Ishikawa (cell line): Measurements from ENCODE around the gene ZBTB16.

ENCODE experiments used
- CEBPB ChIP-seq: IDR thresholded peaks from 2 replicates; pipeline ENCODE4 v1.6.1; 2012
- CREB1 ChIP-seq: IDR thresholded peaks from 2 replicates; pipeline ENCODE4 v1.6.1; 2012; ENCODE audit warnings: low read depth
- EGR1 ChIP-seq: IDR thresholded peaks from 2 replicates; pipeline ENCODE4 v1.6.1; 2012
- EP300 ChIP-seq: IDR thresholded peaks from 2 replicates; pipeline ENCODE4 v1.6.1; 2012; ENCODE audit warnings: borderline replicate concordance
- FOXM1 ChIP-seq: IDR thresholded peaks from 2 replicates; pipeline ENCODE4 v1.6.1; 2012; ENCODE audit warnings: low read depth, borderline replicate concordance
- NFIC ChIP-seq: IDR thresholded peaks from 2 replicates; pipeline ENCODE4 v1.6.1; 2012
- RAD21 ChIP-seq: IDR thresholded peaks from 2 replicates; pipeline ENCODE4 v1.6.1; 2012; ENCODE audit warnings: low read depth
- TAF1 ChIP-seq: IDR thresholded peaks from 2 replicates; pipeline ENCODE4 v1.6.1; 2012; ENCODE audit warnings: low read depth, mild to moderate bottlenecking
- TCF12 ChIP-seq: IDR thresholded peaks from 2 replicates; pipeline ENCODE4 v1.6.1; 2012; ENCODE audit warnings: low read depth
- TEAD4 ChIP-seq: IDR thresholded peaks from 2 replicates; pipeline ENCODE4 v1.6.1; 2012
- YY1 ChIP-seq: IDR thresholded peaks from 2 replicates; pipeline ENCODE4 v1.6.1; 2012; ENCODE audit warnings: low read depth
- ZBTB7A ChIP-seq: IDR thresholded peaks from 2 replicates; pipeline ENCODE4 v1.6.1; 2012; ENCODE audit warnings: low read depth
- TF ChIP-seq, protein P1 (sequence below): IDR thresholded peaks from 2 replicates; pipeline ENCODE4 v1.6.1; 2012; ENCODE audit warnings: low read depth, mild to moderate bottlenecking
- TF ChIP-seq, protein P2 (sequence below): IDR thresholded peaks from 2 replicates; pipeline ENCODE4 v1.6.1; 2012
- TF ChIP-seq, protein P3 (sequence below): IDR thresholded peaks from 2 replicates; pipeline ENCODE4 v1.6.1; 2012

Gene ZBTB16

DNA sequence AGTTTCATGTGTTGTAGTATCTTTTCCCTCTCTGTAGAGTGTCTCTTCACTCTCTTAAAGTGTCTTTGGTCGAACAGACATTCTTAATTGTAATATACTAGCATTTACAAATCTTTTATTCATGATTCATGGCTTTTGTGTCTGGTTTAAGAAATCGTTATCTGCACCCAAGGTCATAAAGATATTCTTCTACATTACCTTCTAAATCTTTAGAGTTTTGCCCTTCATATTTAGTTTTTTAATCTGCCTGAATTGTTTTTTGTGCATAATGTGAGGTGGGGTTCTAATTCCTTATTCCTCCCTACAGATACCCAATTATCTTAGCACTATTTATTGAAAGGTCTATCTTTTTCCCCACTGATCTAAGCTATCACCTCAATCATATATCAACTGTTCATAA is 227.6 kb downstream of the ZBTB16 start:
- TF ChIP-seq, protein P1, sequence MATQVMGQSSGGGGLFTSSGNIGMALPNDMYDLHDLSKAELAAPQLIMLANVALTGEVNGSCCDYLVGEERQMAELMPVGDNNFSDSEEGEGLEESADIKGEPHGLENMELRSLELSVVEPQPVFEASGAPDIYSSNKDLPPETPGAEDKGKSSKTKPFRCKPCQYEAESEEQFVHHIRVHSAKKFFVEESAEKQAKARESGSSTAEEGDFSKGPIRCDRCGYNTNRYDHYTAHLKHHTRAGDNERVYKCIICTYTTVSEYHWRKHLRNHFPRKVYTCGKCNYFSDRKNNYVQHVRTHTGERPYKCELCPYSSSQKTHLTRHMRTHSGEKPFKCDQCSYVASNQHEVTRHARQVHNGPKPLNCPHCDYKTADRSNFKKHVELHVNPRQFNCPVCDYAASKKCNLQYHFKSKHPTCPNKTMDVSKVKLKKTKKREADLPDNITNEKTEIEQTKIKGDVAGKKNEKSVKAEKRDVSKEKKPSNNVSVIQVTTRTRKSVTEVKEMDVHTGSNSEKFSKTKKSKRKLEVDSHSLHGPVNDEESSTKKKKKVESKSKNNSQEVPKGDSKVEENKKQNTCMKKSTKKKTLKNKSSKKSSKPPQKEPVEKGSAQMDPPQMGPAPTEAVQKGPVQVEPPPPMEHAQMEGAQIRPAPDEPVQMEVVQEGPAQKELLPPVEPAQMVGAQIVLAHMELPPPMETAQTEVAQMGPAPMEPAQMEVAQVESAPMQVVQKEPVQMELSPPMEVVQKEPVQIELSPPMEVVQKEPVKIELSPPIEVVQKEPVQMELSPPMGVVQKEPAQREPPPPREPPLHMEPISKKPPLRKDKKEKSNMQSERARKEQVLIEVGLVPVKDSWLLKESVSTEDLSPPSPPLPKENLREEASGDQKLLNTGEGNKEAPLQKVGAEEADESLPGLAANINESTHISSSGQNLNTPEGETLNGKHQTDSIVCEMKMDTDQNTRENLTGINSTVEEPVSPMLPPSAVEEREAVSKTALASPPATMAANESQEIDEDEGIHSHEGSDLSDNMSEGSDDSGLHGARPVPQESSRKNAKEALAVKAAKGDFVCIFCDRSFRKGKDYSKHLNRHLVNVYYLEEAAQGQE, result no peak
- TF ChIP-seq, protein P2, sequence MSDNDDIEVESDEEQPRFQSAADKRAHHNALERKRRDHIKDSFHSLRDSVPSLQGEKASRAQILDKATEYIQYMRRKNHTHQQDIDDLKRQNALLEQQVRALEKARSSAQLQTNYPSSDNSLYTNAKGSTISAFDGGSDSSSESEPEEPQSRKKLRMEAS, result no peak
- TF ChIP-seq CEBPB, result no peak
- TF ChIP-seq EP300, result no peak
- no peak for TF ChIP-seq CREB1
- no peak for TF ChIP-seq TEAD4
- no peak for TF ChIP-seq TAF1
- no peak for TF ChIP-seq EGR1
- TF ChIP-seq FOXM1, result no peak
- no peak for TF ChIP-seq TCF12
- TF ChIP-seq YY1, result no peak
- no peak for TF ChIP-seq RAD21
- TF ChIP-seq ZBTB7A, result no peak
- no peak for TF ChIP-seq NFIC
- TF ChIP-seq, protein P3, sequence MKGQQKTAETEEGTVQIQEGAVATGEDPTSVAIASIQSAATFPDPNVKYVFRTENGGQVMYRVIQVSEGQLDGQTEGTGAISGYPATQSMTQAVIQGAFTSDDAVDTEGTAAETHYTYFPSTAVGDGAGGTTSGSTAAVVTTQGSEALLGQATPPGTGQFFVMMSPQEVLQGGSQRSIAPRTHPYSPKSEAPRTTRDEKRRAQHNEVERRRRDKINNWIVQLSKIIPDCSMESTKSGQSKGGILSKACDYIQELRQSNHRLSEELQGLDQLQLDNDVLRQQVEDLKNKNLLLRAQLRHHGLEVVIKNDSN, result no peak

DNA sequence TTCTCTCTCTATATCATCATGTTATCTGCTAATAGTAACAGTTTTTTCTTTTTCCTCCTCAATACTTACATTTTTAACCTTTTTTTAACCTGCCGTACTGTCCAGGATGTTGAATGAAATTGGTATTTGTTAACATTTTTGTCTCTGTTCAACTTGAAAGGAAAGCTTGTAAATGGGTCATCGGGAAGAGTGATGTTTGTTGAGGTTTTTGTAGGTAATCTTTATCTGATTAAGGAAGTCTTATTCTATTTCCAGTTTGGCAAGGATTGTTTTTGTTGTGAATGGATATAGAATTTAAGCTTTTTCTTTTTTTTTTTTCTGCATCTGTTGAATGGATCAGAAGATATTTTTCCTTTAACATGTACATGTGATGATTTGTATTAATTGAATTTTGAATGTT is 228.6 kb downstream of the ZBTB16 start:
- TF ChIP-seq NFIC (no peak), EGR1 (no peak), YY1 (no peak), EP300 (no peak), RAD21 (no peak), FOXM1 (no peak)
- TF ChIP-seq, protein P3, result no peak

DNA sequence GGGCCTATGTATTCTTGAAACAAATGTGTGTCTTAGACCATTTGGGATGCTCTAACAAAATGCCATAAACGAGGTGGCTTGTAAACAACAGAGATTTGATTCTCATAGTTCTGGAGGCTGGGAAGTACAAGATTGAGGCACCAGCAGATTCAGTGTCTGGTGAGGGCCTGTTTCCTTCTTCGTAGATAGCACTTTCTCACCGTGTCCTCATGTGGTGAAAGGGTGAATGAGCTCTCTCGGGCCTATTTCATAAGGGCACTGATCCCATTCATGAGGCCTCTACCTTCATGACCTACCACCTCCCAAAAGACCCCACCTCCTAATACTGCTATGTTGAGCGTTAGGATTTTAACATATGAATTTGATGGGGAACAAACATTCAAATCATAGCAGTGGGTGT is 230.3 kb downstream of the ZBTB16 start:
- TF ChIP-seq TAF1 (no peak), ZBTB7A (no peak), EP300 (no peak), YY1 (no peak), CEBPB (no peak), TEAD4 (no peak), FOXM1 (no peak), CREB1 (no peak), RAD21 (no peak), EGR1 (no peak), TCF12 (no peak), NFIC (no peak)
- TF ChIP-seq, protein P2, result no peak
- TF ChIP-seq, protein P1, result no peak
- TF ChIP-seq, protein P3, result no peak

DNA sequence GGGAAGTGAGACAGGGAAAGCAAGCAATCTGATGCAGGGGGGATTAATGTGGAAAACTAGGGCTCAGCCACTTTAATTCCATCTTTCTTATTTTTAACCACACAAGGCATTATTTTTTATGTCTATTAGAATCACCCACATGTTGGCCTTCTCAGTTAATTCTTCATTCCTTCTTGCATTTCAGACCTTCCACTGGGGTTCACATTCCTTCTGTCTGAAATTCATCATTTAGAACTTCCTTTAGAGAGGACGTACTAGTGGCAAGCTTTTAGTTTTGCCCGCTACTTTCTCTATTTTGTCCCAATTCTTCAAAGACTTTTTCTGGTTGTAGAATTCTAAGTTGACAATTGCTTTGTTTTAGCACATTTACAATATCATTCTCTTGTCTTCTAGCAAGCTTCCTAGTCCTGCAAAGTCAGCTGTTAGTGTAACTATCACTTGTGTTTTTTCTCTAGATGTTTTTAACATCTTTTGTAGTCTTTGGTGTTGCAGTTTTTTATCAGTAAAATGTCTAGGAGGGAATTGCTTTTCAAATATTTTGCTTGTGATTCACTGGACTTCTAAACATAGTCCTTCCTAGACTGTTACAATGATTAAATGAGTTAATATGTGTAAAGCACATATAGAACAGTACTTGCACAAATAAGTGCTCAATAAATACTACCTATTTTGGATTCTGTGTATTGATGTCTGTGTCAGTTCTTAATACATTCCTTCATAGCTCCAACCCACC is 231.2 kb downstream of the ZBTB16 start:
- TF ChIP-seq YY1, result no peak
- no peak for TF ChIP-seq TCF12
- TF ChIP-seq CEBPB, result no peak
- no peak for TF ChIP-seq TEAD4
- TF ChIP-seq, protein P1, result no peak
- no peak for TF ChIP-seq NFIC
- TF ChIP-seq ZBTB7A, result no peak
- no peak for TF ChIP-seq TAF1
- TF ChIP-seq, protein P2, result no peak
- no peak for TF ChIP-seq EP300
- no peak for TF ChIP-seq CREB1
- no peak for TF ChIP-seq EGR1
- TF ChIP-seq, protein P3, result no peak
- TF ChIP-seq RAD21, result no peak
- no peak for TF ChIP-seq FOXM1
